ENCODE measurements around the gene DOCK3. TPM values are rescaled to one million over a fixed set of nuclear protein-coding genes. Genes with fewer than 3 reads are reported as not detected.
"Not testable (repeated sequence)": the region's sequence is repeated elsewhere in the genome, so short reads cannot be mapped to it uniquely, and the experiment has no call there.

Gene DOCK3
- total RNA-seq, 1 experiment from 2014 or later = 0.15 TPM

- H3K79me2 ChIP-seq (ENCODE audit: low read length) = no peaks in the 10 kb centered on the region
- H3K4me1 ChIP-seq (ENCODE audit: insufficient read depth, low read length) = no peaks in the 10 kb centered on the region
- no peaks in the 10 kb centered on the region for H4K20me1 ChIP-seq (ENCODE audit: low read length)
- no peak overlapping the region for H3K4me3 ChIP-seq (ENCODE audit: low read length)
- ATAC-seq = no peak
- POLR2A ChIA-PET (ENCODE audit: unreplicated experiment) = no interaction called here
- no peak for TF ChIP-seq EZH2phosphoT487 (IDR thresholded peaks at IDR 0.05; ENCODE audit: borderline replicate concordance, low read length)
- no peak for TF ChIP-seq CTCF (conservative IDR thresholded peaks at IDR 0.05; ENCODE audit: low read depth, low read length)
- no peak for TF ChIP-seq EZH2 (IDR thresholded peaks at IDR 0.05; ENCODE audit: low read length, unreplicated experiment)
- BruUV-seq (replicated peaks) = no TSS peak
- no peaks in the 10 kb centered on the region for H3K9me2 ChIP-seq (replicated peaks; ENCODE audit: low read length)
- intact Hi-C loops (cut with micrococcal nuclease) = no loop called here
- peaks cover 5% of the 10 kb centered on the region; the same call in 1 of the 2 replicates for H3K27me3 ChIP-seq (ENCODE audit: low read length)
- H3K9ac ChIP-seq (ENCODE audit: low read length) = no peak overlapping the region
- CTCF ChIA-PET = interaction anchor here (0.6 kb wide), 1 partner anchor 13 kb away, joined by 5 read pairs; no protein-coding TSS in a partner anchor
- H3K9me3 ChIP-seq (ENCODE audit: low read length) = no peaks in the 10 kb centered on the region
- no peak overlapping the region for H3K27ac ChIP-seq (ENCODE audit: low read length)
- no peak overlapping the region for H3K4me2 ChIP-seq (ENCODE audit: low read length)
- no peak overlapping the region for H2AFZ ChIP-seq (ENCODE audit: low read length)
- DNase-seq = no peak
- no peaks in the 10 kb centered on the region for H3K36me3 ChIP-seq (ENCODE audit: low read depth, low read length)
- H3F3A ChIP-seq (ENCODE audit: low read length, unreplicated experiment) = no peaks in the 10 kb centered on the region
Observed at GRCh38 chr3:51304230-51304629, 629.5 kb downstream of the DOCK3 start.

GRCh38 chr3:51306093-51306492 lies 631.4 kb downstream of the DOCK3 start:
- H3K36me3 ChIP-seq (ENCODE audit: low read depth, low read length) = no peaks in the 10 kb centered on the region
- no peak overlapping the region for H3K4me2 ChIP-seq (ENCODE audit: low read length)
- no peak overlapping the region for H3K4me3 ChIP-seq (ENCODE audit: low read length)
- no peaks in the 10 kb centered on the region for H3K79me2 ChIP-seq (ENCODE audit: low read length)
- BruUV-seq (replicated peaks) = no TSS peak
- ATAC-seq (no peak), DNase-seq (no peak)
- TF ChIP-seq CTCF (conservative IDR thresholded peaks at IDR 0.05; ENCODE audit: low read depth, low read length) = no peak
- TF ChIP-seq EZH2phosphoT487 (IDR thresholded peaks at IDR 0.05; ENCODE audit: borderline replicate concordance, low read length) = no peak
- no peak for TF ChIP-seq EZH2 (IDR thresholded peaks at IDR 0.05; ENCODE audit: low read length, unreplicated experiment)
- H4K20me1 ChIP-seq (ENCODE audit: low read length) = no peaks in the 10 kb centered on the region
- CTCF ChIA-PET = no interaction called here
- intact Hi-C loops (cut with micrococcal nuclease) = no loop called here
- POLR2A ChIA-PET (ENCODE audit: unreplicated experiment) = interaction anchor here (0.6 kb wide), 1 partner anchor 198 kb away, joined by 5 read pairs; no protein-coding TSS in a partner anchor
- H3F3A ChIP-seq (ENCODE audit: low read length, unreplicated experiment) = no peaks in the 10 kb centered on the region
- no peak overlapping the region for H3K27ac ChIP-seq (ENCODE audit: low read length)
- H3K9me2 ChIP-seq (replicated peaks; ENCODE audit: low read length) = no peaks in the 10 kb centered on the region
- H2AFZ ChIP-seq (ENCODE audit: low read length) = no peak overlapping the region
- H3K9ac ChIP-seq (ENCODE audit: low read length) = no peak overlapping the region
- peaks cover 11% of the 10 kb centered on the region; the same call in 1 of the 2 replicates for H3K27me3 ChIP-seq (ENCODE audit: low read length)
- H3K9me3 ChIP-seq (ENCODE audit: low read length) = no peaks in the 10 kb centered on the region
- H3K4me1 ChIP-seq (ENCODE audit: insufficient read depth, low read length) = no peaks in the 10 kb centered on the region

- Histone ChIP-seq H3K9me3 (ENCODE audit: low read length) (no peaks in the 10 kb centered on the region), H3K36me3 (ENCODE audit: low read depth, low read length) (no peaks in the 10 kb centered on the region), H3K4me3 (ENCODE audit: low read length) (no peak overlapping the region), H3K9me2 (replicated peaks; ENCODE audit: low read length) (no peaks in the 10 kb centered on the region), H3K4me2 (ENCODE audit: low read length) (no peak overlapping the region), H3K79me2 (ENCODE audit: low read length) (no peaks in the 10 kb centered on the region), H3K27ac (ENCODE audit: low read length) (no peak overlapping the region), H4K20me1 (ENCODE audit: low read length) (no peaks in the 10 kb centered on the region), H3K4me1 (ENCODE audit: insufficient read depth, low read length) (no peaks in the 10 kb centered on the region), H3K27me3 (ENCODE audit: low read length) (peaks cover 11% of the 10 kb centered on the region; the same call in 1 of the 2 replicates), H2AFZ (ENCODE audit: low read length) (no peak overlapping the region), H3F3A (ENCODE audit: low read length, unreplicated experiment) (no peaks in the 10 kb centered on the region), H3K9ac (ENCODE audit: low read length) (no peak overlapping the region)
- intact Hi-C loops (cut with micrococcal nuclease) = no loop called here
- ATAC-seq = no peak
- ChIA-PET CTCF (no interaction called here), POLR2A (ENCODE audit: unreplicated experiment) (no interaction called here)
- no peak for DNase-seq
- TF ChIP-seq EZH2 (IDR thresholded peaks at IDR 0.05; ENCODE audit: low read length, unreplicated experiment) (no peak), EZH2phosphoT487 (IDR thresholded peaks at IDR 0.05; ENCODE audit: borderline replicate concordance, low read length) (no peak), CTCF (conservative IDR thresholded peaks at IDR 0.05; ENCODE audit: low read depth, low read length) (no peak)
- BruUV-seq (replicated peaks) = no TSS peak
Observed at GRCh38 chr3:51307458-51307857, 632.7 kb downstream of the DOCK3 start.

GRCh38 chr3:51307945-51308607 lies 633.3 kb downstream of the DOCK3 start:
- CTCF ChIA-PET; BruUV-seq (replicated peaks): not testable (repeated sequence)

More at GRCh38 chr3:51307945-51308607, 633.3 kb downstream of the DOCK3 start:
- H3K79me2 ChIP-seq (ENCODE audit: low read length); H3F3A ChIP-seq (ENCODE audit: low read length, unreplicated experiment); H3K9me2 ChIP-seq (replicated peaks; ENCODE audit: low read length); POLR2A ChIA-PET (ENCODE audit: unreplicated experiment); H3K27ac ChIP-seq (ENCODE audit: low read length); H3K4me2 ChIP-seq (ENCODE audit: low read length); H3K4me3 ChIP-seq (ENCODE audit: low read length); DNase-seq; H3K36me3 ChIP-seq (ENCODE audit: low read depth, low read length); H3K9ac ChIP-seq (ENCODE audit: low read length); intact Hi-C loops (cut with micrococcal nuclease); H3K4me1 ChIP-seq (ENCODE audit: insufficient read depth, low read length); H4K20me1 ChIP-seq (ENCODE audit: low read length); H2AFZ ChIP-seq (ENCODE audit: low read length); H3K9me3 ChIP-seq (ENCODE audit: low read length); ATAC-seq: not testable (repeated sequence)
- peaks cover 11% of the 10 kb centered on the region; the same call in 1 of the 2 replicates for H3K27me3 ChIP-seq (ENCODE audit: low read length)

Measured in PC-3 (cell line).